Stomach (tissue), 19 donors: Measurements from ENCODE around the gene OCIAD2. TPM values are rescaled to one million over a fixed set of nuclear protein-coding genes. Genes with fewer than 3 reads are reported as not detected.

ENCODE experiments used
- DNase-seq, 2 donors: peaks; one replicate each; pipeline versions ENCODE4 v3.0.0 to v3.0.0-alpha.2; 2013 to 2019
- H3K27ac ChIP-seq, 5 donors: fragments of 200-600 bp in 4 of 5; sonication (generic) in 4 of 5; one replicate each; pipeline ENCODE4 v1.5.1; 2013 to 2019; ENCODE audit warnings: mild to moderate bottlenecking in 1 of 5, moderate library complexity in 1 of 5
- H3K27me3 ChIP-seq, 3 donors: fragments of 200-600 bp; sonication (generic); one replicate each; pipeline ENCODE4 v1.5.1; 2017 to 2019; ENCODE audit warnings: mixed run types in 1 of 3
- H3K36me3 ChIP-seq, 4 donors: fragments of 200-600 bp; sonication (generic); 1 replicate in 3 of 4; 2 replicates in 1 of 4; pipeline ENCODE4 v1.5.1; 2016 to 2019
- H3K4me1 ChIP-seq, 4 donors: fragments of 200-600 bp; sonication (generic); one replicate each; pipeline ENCODE4 v1.5.1; 2016 to 2019
- H3K4me3 ChIP-seq, 4 donors: fragments of 200-600 bp; sonication (generic) in 3 of 4; one replicate each; pipeline ENCODE4 v1.5.1; 2016 to 2019; ENCODE audit warnings: mild to moderate bottlenecking in 1 of 4
- H3K9me3 ChIP-seq, 4 donors: fragments of 200-600 bp; sonication (generic); one replicate each; pipeline ENCODE4 v1.5.1; 2016 to 2019
- EP300 ChIP-seq: sonication (generic); formaldehyde crosslinking; IDR thresholded peaks from one replicate; pipeline ENCODE4 v1.6.1; 2017; ENCODE audit warnings: antibody characterized with exemption
- POLR2A ChIP-seq, 4 donors: fragments of 450-650 bp; IDR thresholded peaks; one replicate each; pipeline ENCODE4 v1.6.1; 2016; ENCODE audit warnings: antibody characterized with exemption in 4 of 4, control low read depth in 2 of 4, mild to moderate bottlenecking in 1 of 4, moderate library complexity in 1 of 4
- POLR2AphosphoS5 ChIP-seq, 3 donors: sonication (generic); formaldehyde crosslinking; IDR thresholded peaks; one replicate each; pipeline ENCODE4 v1.6.1; 2016; ENCODE audit warnings: antibody characterized with exemption in 3 of 3
- whole genome bisulfite sequencing, 5 donors: extraction: QIAGEN DNeasy Blood & Tissue Kit in 3 of 5; methylation state at CpG; one replicate each; pipeline versions ENCODE4 v1.1.5 to v1.1.7; 2013 to 2018; 5-methylcytosine and 5-hydroxymethylcytosine counted together
- intact Hi-C: fragments of 100-400 bp; cut with DNase I; formaldehyde crosslinking; loops from one replicate; pipeline ENCODE4 v1.15.1; 2023; ENCODE audit warnings: low total_unique reads
- long read RNA-seq, 10 donors: transcript quantifications; one replicate each; lab custom pipeline, GENCODE V29; 2026
- polyA plus RNA-seq, 3 donors: library from polyadenylated mRNA; stranded (reverse); fragments of 200-250 nt; gene quantifications; one replicate each; pipeline ENCODE4 v1.2.3, GENCODE V29; 2013
- total RNA-seq, 5 donors: library from RNA; depleted of rRNA; stranded (reverse); fragments of >200 nt; gene quantifications; one replicate each; pipeline versions ENCODE4 v1.1.0 to v1.2.3, GENCODE V29; 2014 to 2016
- TF ChIP-seq, protein P1 (sequence below), 7 experiments: fragments of 450-650 bp in 4 of 7; fragments of 200-600 bp in 3 of 7; sonication (generic) in 3 of 7; IDR thresholded peaks; one replicate each; pipeline ENCODE4 v1.5.1; 2016 to 2019; ENCODE audit warnings: antibody characterized with exemption in 7 of 7, control low read depth in 2 of 7, mild to moderate bottlenecking in 1 of 7
- donor health status: healthy with polysubstance abuse.
- donor health status: Bipolar disorder and iron deficiency.
- donor health status: healthy.

OCIAD2 gene, protein sequence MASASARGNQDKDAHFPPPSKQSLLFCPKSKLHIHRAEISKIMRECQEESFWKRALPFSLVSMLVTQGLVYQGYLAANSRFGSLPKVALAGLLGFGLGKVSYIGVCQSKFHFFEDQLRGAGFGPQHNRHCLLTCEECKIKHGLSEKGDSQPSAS
- total RNA-seq: 100 to 1,000 TPM in 1 of 5 donors, 10 to 100 TPM in 2, 1 to 10 TPM in 2; 1.7 to 371 (median 29.2) TPM
- 10 to 100 TPM; 55.6 to 80.8 (median 72.7) TPM for polyA plus RNA-seq
- long read RNA-seq, donor 1, transcript OCIAD2-205 (7 exons, 1,163 nt): major isoform, 19 of 22 reads
- long read RNA-seq, donor 1, partial matches to known transcripts: 0 of 22 reads
- long read RNA-seq, donor 1, other reads (novel, unspliced or antisense): 0 of 22 reads
- long read RNA-seq, donor 2, transcript OCIAD2-205 (7 exons, 1,163 nt): major isoform, 32 of 36 reads
- long read RNA-seq, donor 2, partial matches to known transcripts: 0 of 36 reads
- long read RNA-seq, donor 2, other reads (novel, unspliced or antisense): 0 of 36 reads
- long read RNA-seq, donor 3, transcript OCIAD2-205 (7 exons, 1,163 nt): major isoform, 25 of 28 reads
- long read RNA-seq, donor 3, partial matches to known transcripts: 0 of 28 reads
- long read RNA-seq, donor 3, other reads (novel, unspliced or antisense): 0 of 28 reads
- long read RNA-seq, donor 4, partial matches to known transcripts: 0 of 2 reads
- long read RNA-seq, donor 4, other reads (novel, unspliced or antisense): 0 of 2 reads
- long read RNA-seq, donor 5, transcript OCIAD2-205 (7 exons, 1,163 nt): major isoform, 23 of 27 reads
- long read RNA-seq, donor 5, partial matches to known transcripts: 0 of 27 reads
- long read RNA-seq, donor 5, other reads (novel, unspliced or antisense): 0 of 27 reads
- long read RNA-seq, donor 6: 0 reads
- long read RNA-seq, donor 7, transcript OCIAD2-204 (6 exons, 812 nt): minor isoform, 5 of 48 reads
- long read RNA-seq, donor 7, transcript OCIAD2-205 (7 exons, 1,163 nt): major isoform, 38 of 48 reads
- long read RNA-seq, donor 7, transcript OCIAD2-201 (6 exons, 636 nt): minor isoform, 5 of 48 reads
- long read RNA-seq, donor 7, partial matches to known transcripts: 0 of 48 reads
- long read RNA-seq, donor 7, other reads (novel, unspliced or antisense): 0 of 48 reads
- long read RNA-seq, donor 8, transcript OCIAD2-204 (6 exons, 812 nt): minor isoform, 5 of 41 reads
- long read RNA-seq, donor 8, transcript OCIAD2-205 (7 exons, 1,163 nt): major isoform, 35 of 41 reads
- long read RNA-seq, donor 8, partial matches to known transcripts: 0 of 41 reads
- long read RNA-seq, donor 8, other reads (novel, unspliced or antisense): 0 of 41 reads
- long read RNA-seq, donor 9, transcript OCIAD2-205 (7 exons, 1,163 nt): major isoform, 25 of 33 reads
- long read RNA-seq, donor 9, partial matches to known transcripts: 5 of 33 reads
- long read RNA-seq, donor 9, other reads (novel, unspliced or antisense): 0 of 33 reads
- long read RNA-seq, donor 10, transcript OCIAD2-205 (7 exons, 1,163 nt): major isoform, 18 of 20 reads
- long read RNA-seq, donor 10, partial matches to known transcripts: 0 of 20 reads
- long read RNA-seq, donor 10, other reads (novel, unspliced or antisense): 0 of 20 reads

DNA sequence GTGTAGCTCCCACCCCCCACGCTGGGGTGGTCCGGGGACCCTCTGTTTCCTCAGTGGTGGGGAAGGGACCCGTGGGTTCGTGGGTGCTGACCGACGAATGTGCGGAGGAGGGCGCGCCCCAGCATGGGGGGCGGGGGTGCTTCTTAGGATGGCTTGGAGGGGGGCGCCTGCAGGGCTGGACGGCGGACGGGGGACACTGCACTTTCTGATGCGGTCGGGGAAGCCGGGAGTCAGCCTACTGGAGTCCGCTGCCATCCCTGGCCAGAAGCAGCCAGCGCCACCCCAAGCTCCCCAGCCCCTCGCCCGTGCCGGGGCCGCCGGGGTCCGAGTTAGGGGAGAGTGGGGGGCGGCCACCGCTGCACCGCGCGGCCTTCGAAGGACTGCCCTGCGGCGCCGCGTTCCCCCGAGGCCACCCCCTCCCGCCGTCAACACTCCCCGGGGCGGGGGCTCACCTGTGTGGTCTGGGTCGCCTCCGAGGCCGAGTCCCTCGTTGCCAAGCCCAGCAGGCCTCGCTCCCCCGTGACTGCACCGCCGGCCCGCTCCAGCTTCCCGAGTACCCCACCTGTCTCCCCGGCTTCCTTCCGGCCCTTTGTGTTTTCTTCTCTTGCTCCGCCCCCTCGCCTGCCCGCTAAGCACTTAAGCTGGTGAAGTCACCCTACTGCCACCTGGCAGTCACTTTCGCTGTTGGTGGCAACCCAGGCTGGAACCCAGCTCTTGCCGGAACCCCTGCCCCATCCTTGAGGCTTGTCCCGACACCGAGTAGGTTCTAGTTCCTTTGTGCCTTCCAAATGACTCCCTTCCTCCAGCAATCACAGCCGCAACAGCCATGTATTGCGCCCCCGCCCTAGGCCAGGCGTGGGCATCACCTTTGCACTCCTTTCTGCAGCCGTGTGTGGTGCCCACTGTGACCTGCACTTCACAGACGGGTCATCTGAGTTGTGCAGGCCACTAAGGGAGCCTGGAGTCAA is at the start of gene OCIAD2:
OCIAD2 (minus strand) TSS at position 569 of the 968 bp plus-strand sequence. CDS start 2,225 bp downstream, outside the sequence.
- Histone ChIP-seq H3K9me3 (no peaks in the 10 kb centered on the region), H3K27ac (peak within 1 kb of the TSS; percentile 74 to 91 (median 82)), H3K4me1 (peaks cover 4 to 39% (median 30%) of the 10 kb centered on the region in 4 donors), H3K36me3 (peaks cover 0 to 28% (median 13%) of the 10 kb centered on the region in 4 donors), H3K27me3 (no peaks in the 10 kb centered on the region), H3K4me3 (peak within 1 kb of the TSS; percentile 61 to 79 (median 68))
- WGBS, 5 donors: 4 to 11% (median 5%) methylated on average over 34 to 65 of the region's 65 CpGs
- intact Hi-C loops: no loop called here
- peak; percentile 84 to 94 for DNase-seq
- TF ChIP-seq POLR2AphosphoS5 (IDR thresholded peaks at IDR 0.05) (peak in 2 of 3 donors; percentile 82 to 88), EP300 (no peak), POLR2A (IDR thresholded peaks at IDR 0.05) (peak in 1 of 4 donors; percentile 54)
- TF ChIP-seq, protein P1, sequence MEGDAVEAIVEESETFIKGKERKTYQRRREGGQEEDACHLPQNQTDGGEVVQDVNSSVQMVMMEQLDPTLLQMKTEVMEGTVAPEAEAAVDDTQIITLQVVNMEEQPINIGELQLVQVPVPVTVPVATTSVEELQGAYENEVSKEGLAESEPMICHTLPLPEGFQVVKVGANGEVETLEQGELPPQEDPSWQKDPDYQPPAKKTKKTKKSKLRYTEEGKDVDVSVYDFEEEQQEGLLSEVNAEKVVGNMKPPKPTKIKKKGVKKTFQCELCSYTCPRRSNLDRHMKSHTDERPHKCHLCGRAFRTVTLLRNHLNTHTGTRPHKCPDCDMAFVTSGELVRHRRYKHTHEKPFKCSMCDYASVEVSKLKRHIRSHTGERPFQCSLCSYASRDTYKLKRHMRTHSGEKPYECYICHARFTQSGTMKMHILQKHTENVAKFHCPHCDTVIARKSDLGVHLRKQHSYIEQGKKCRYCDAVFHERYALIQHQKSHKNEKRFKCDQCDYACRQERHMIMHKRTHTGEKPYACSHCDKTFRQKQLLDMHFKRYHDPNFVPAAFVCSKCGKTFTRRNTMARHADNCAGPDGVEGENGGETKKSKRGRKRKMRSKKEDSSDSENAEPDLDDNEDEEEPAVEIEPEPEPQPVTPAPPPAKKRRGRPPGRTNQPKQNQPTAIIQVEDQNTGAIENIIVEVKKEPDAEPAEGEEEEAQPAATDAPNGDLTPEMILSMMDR (IDR thresholded peaks at IDR 0.05): peak in 2 of 7 experiments; percentile 12 to 24

DNA sequence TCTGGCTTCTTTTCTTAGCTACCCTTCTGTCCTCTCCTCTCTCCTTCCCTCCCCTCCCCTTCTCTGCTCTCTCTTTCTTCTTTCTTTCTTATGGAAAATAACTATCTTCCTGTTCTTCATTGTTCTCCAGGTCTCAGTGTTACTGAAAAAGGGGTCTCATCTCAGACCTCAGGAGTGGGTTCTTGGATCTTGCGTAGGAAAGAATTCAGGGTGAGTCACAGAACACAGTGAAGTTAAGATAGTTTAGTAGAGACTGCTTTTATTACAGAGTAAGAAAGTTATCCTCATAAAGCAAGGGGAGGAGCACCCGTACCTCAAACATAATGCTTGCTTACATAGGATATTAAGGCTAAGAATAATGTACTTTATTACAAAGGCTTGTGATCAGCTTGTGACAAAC is 47.7 kb upstream of the OCIAD2 start:
- no peak overlapping the region for H3K27ac ChIP-seq

More for the DNA sequence above, 47.7 kb upstream of the OCIAD2 start:
- intact Hi-C loops: no loop called here
- H3K4me1 ChIP-seq: peaks cover 0 to 10% (median 3%) of the 10 kb centered on the region in 4 donors
- TF ChIP-seq EP300 (no peak), POLR2A (IDR thresholded peaks at IDR 0.05) (no peak), POLR2AphosphoS5 (IDR thresholded peaks at IDR 0.05) (no peak)
- TF ChIP-seq, protein P1 (IDR thresholded peaks at IDR 0.05): no peak
- no peak for DNase-seq
- no peaks in the 10 kb centered on the region for H3K36me3 ChIP-seq
- no peaks in the 10 kb centered on the region for H3K27me3 ChIP-seq
- H3K9me3 ChIP-seq: peaks cover 0 to 3% (median 0%) of the 10 kb centered on the region in 4 donors
- H3K4me3 ChIP-seq: no peak overlapping the region
- WGBS, 5 donors: 45 to 71% (median 57%) methylated on average over 2 of the region's 2 CpGs
